Right kidney (tissue), 9 donors: ENCODE data around the gene TRAPPC2B.
A peak's percentile ranks its signal among the peaks of the same experiment; 100 is the strongest.

Experiments used
- DNase-seq: peaks from one replicate; pipeline ENCODE4 v3.0.0-alpha.2; 2016
- long read RNA-seq, 8 donors: transcript quantifications; one replicate each; lab custom pipeline, GENCODE V29; 2026

Gene TRAPPC2B
- long read RNA-seq, donor 1, transcript TRAPPC2B-202 (1 exons, 1,743 nt): minor isoform, 20 of 54 reads
- long read RNA-seq, donor 1, transcript TRAPPC2B-201 (2 exons, 732 nt): major isoform, 34 of 54 reads
- long read RNA-seq, donor 1, partial matches to known transcripts: 0 of 54 reads
- long read RNA-seq, donor 1, other reads (novel, unspliced or antisense): 0 of 54 reads
- long read RNA-seq, donor 2, transcript TRAPPC2B-201 (2 exons, 732 nt): major isoform, 22 of 31 reads
- long read RNA-seq, donor 2, transcript TRAPPC2B-202 (1 exons, 1,743 nt): minor isoform, 9 of 31 reads
- long read RNA-seq, donor 2, partial matches to known transcripts: 0 of 31 reads
- long read RNA-seq, donor 2, other reads (novel, unspliced or antisense): 0 of 31 reads
- long read RNA-seq, donor 3, transcript TRAPPC2B-202 (1 exons, 1,743 nt): minor isoform, 6 of 17 reads
- long read RNA-seq, donor 3, transcript TRAPPC2B-201 (2 exons, 732 nt): major isoform, 11 of 17 reads
- long read RNA-seq, donor 3, partial matches to known transcripts: 0 of 17 reads
- long read RNA-seq, donor 3, other reads (novel, unspliced or antisense): 0 of 17 reads
- long read RNA-seq, donor 4, transcript TRAPPC2B-201 (2 exons, 732 nt): major isoform, 16 of 21 reads
- long read RNA-seq, donor 4, transcript TRAPPC2B-202 (1 exons, 1,743 nt): minor isoform, 5 of 21 reads
- long read RNA-seq, donor 4, partial matches to known transcripts: 0 of 21 reads
- long read RNA-seq, donor 4, other reads (novel, unspliced or antisense): 0 of 21 reads
- long read RNA-seq, donor 5, transcript TRAPPC2B-202 (1 exons, 1,743 nt): minor isoform, 13 of 35 reads
- long read RNA-seq, donor 5, transcript TRAPPC2B-201 (2 exons, 732 nt): major isoform, 22 of 35 reads
- long read RNA-seq, donor 5, partial matches to known transcripts: 0 of 35 reads
- long read RNA-seq, donor 5, other reads (novel, unspliced or antisense): 0 of 35 reads
- long read RNA-seq, donor 6, transcript TRAPPC2B-202 (1 exons, 1,743 nt): minor isoform, 10 of 26 reads
- long read RNA-seq, donor 6, transcript TRAPPC2B-201 (2 exons, 732 nt): major isoform, 16 of 26 reads
- long read RNA-seq, donor 6, partial matches to known transcripts: 0 of 26 reads
- long read RNA-seq, donor 6, other reads (novel, unspliced or antisense): 0 of 26 reads
- long read RNA-seq, donor 7, transcript TRAPPC2B-202 (1 exons, 1,743 nt): minor isoform, 10 of 31 reads
- long read RNA-seq, donor 7, transcript TRAPPC2B-201 (2 exons, 732 nt): major isoform, 21 of 31 reads
- long read RNA-seq, donor 7, partial matches to known transcripts: 0 of 31 reads
- long read RNA-seq, donor 7, other reads (novel, unspliced or antisense): 0 of 31 reads
- long read RNA-seq, donor 8, transcript TRAPPC2B-202 (1 exons, 1,743 nt): minor isoform, 14 of 42 reads
- long read RNA-seq, donor 8, transcript TRAPPC2B-201 (2 exons, 732 nt): major isoform, 28 of 42 reads
- long read RNA-seq, donor 8, partial matches to known transcripts: 0 of 42 reads
- long read RNA-seq, donor 8, other reads (novel, unspliced or antisense): 0 of 42 reads

DNA sequence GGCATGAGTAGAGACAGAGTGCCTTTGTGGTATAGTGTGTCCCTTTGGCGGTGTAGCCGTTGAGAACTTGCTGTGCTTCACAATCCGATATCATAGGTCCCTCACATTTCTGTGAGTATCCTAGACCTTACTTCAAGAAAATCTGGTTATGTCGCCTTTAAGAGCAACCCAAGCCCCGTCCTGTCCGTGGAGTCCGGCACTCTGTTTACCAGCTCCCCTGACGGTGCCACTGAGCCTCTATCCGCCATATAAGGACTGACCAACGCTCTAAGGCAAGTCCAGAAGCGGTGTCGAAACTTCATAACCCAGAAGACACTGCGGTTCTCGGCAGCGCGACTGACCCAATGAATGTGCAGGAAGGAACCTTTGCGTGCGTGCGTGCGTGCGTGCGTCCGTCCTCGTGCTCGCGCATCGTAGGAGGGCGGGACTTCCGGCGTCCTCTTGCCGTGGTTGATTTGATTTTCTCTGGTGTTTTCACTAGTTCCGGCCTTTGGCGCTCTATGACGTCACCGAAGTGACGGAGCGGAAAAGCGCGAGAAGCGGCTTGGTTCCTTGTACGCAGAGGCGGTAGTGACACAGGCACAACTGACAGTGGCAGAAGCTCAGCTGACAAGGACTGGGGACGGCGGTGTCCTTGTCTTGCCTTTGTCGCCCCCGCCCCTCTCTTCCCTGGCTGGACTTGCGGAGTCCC is at the start of gene TRAPPC2B, which contains the start of gene ZNF547:
Gene TRAPPC2B (plus strand): TSS at position 555 of the 691 bp plus-strand sequence. CDS start 1,283 bp downstream, outside the sequence.
Gene ZNF547 (plus strand): TSS at position 555 of the 691 bp plus-strand sequence. CDS start 5,005 bp downstream, outside the sequence.
- DNase-seq: peak; percentile 88

DNA sequence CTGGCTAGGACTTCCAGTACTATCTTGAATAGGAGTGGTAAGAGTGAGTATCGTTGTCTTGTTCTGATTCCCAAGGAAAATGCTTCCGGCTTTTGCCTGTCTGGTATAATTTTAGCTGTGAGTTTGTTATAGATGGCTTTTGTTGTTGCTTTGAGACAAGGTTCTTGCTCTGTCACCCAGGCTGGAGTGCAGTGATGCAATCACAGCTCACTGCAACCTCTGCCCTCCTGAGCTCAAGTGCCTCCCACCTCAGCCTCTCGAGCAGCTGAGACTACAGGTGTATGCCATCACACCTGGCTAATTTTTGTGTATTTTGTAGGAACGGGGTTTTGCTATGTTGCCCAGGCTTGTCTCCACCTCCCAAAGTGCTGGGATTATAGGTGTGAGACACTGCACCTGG is 49.2 kb upstream of the TRAPPC2B start:
- no peak for DNase-seq

DNA sequence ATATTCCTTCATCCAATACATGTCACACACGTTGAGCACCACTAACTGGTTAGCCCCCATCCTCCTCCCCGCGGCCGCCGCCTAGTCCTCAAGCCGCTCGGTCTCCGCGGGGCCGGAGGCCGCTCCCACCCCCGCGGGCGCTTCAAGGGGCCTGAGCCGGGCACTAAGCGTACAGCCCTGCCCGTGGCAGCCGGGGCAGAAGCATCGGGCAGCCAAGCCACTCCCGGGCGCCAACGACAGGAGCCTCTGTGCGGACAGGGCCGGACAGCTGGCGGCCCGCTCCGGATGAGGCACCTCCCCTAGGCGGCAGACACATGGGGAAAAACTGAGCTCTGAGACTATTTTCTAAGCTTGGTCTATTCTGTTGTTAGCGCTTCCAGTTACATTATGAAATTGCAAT is 45.8 kb upstream of the TRAPPC2B start:
- DNase-seq: peak; percentile 11

DNA sequence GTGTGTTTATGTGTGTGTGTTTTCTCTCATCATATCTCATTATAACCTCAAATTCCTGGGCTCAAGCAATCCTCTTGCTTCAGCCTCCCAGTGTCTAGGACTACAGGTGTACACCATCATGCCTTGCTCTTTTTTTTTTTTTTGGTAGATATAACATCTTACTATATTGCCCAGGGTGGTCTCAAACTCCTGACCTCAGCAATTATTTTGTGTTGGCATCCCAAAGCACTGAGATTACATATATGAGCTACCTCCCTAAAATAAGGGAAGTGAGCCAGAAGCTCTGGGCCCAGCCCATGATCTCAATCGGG is 43.5 kb upstream of the TRAPPC2B start:
- DNase-seq: no peak

DNA sequence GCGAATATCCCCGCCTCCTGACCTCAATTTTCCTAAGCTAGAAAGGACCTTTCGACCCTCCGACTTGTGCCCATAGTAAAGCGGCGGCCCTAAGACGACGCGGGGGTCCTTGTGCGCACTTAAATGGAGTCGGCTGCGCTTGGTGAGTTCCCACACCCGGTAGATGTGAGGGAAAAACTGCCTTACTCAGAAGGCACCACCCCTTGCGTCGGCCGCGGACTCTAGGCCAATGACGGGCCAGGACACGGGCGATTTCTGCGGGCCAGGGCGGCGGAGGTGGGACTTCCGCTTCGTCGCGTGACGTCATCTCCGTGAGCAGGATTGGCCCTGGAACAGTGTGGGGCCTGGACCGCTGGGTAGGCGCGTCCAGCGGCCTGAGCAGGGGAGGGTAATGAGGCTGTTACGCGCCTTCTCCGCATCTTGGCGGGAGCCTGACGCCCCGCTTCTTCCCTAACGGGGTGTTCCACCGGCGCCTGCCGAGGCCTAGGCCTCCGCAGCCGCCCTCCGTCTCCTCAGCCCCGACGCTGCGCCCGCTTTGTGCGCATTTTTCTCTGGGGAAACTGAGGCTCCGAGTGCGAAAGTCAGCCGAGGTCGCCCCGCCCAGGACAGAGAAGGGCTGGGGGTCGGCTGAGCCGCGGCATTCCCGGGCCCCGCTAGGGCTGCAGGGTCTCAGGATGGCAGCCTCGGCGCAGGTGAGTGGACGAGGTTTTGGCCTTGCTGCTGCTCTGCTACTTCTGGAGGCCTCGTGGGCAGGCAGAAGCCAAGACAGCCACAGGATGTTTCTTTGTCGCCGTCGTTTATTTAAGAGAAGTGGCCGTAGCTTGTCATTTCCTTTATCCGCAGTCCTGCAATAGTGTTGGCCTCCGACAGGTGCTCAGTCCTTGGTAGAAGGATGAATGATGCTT is 42.9 kb upstream of the TRAPPC2B start, which contains the start of gene ZNF543:
Gene ZNF543 (plus strand): TSS at position 293 of the 905 bp plus-strand sequence. CDS start 382 bp downstream, at position 675.
- peak; percentile 87 for DNase-seq

DNA sequence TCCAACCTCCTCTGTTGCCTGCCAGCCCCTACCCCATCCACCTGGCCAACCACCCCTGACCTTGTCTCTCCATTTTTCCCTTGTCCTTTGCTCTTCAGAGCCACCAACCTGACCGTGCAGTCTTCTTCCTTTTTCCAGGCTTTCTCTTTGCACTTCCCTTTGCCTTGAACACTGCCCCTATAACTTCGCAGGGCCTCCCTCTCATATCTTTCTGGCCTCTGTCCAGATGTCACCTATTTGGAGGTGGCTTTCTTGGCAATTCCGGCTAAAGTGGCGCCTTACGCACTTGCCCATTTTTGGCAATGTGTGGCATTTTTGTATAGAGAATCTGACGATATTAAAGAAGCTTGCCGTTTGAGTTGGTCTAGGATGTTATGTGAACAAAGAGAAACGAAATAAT is 42.2 kb upstream of the TRAPPC2B start:
- no peak for DNase-seq

DNA sequence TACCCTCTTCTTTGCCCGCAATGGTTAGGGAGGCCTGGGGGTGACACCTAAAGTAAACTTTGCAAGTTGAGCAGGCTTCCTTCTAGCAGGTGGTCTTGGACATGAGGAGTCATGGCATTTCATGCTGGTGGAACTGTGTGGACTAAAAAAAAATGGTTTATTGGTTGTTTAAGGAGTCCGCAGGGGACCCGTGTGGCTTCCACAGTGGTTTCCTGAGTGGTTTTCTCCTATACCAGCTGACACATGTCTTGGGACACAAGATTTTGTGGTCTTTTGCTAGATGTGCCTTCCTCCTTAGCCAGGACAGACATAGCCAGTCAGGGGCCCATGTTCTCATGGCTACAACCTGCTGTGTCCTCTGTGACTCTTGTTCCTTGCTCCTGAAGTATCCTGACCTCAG is 41.6 kb upstream of the TRAPPC2B start:
- no peak for DNase-seq

DNA sequence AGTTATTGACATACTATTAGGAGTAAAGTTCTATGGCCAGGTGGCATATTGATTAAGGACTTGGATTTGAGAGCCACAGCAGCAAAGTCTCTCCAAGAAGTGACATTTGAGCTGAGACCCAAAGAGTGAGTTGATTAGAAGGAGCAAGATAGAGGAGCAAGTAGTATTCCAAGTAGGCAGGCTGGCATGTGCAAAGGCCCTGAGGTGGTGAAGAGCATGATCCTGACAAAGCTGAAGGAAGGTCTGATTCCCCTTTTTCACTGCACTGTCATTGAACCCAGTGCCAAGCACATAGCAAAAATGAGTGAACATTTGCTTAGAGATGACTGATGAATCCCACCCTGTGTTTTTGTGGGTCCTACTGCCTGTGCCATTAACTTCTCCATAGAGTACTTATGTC is 38.4 kb upstream of the TRAPPC2B start:
- DNase-seq: no peak

DNA sequence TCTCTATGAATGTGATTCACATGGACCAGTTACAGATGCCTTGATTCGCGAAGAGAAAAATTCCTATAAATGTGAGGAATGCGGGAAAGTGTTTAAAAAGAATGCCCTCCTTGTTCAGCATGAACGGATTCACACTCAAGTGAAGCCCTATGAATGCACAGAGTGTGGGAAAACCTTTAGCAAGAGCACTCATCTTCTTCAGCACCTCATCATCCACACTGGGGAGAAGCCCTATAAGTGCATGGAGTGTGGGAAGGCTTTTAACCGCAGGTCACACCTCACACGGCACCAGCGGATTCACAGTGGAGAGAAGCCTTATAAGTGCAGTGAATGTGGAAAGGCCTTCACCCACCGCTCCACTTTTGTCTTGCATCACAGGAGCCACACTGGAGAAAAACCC is 35.4 kb upstream of the TRAPPC2B start:
- no peak for DNase-seq

DNA sequence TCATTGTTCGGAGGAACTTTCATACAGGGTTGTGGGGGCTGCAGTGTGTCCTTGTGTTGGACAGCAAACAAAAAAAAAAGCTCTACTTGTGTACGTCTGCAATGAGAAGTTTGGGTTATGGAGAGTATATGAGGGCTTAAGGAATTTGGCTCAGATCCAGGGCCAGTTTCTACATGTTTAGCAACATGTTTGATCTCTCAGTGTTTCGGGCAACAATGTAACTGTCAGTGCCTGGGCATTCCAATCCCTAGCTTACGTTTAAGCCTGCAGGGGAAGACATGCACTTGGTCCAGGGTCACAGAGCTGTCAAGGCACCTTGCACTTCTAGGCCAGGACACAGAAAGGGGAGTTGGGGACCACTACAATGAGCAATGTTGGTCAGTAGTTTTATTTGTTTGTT is 29.2 kb upstream of the TRAPPC2B start:
- no peak for DNase-seq

DNA sequence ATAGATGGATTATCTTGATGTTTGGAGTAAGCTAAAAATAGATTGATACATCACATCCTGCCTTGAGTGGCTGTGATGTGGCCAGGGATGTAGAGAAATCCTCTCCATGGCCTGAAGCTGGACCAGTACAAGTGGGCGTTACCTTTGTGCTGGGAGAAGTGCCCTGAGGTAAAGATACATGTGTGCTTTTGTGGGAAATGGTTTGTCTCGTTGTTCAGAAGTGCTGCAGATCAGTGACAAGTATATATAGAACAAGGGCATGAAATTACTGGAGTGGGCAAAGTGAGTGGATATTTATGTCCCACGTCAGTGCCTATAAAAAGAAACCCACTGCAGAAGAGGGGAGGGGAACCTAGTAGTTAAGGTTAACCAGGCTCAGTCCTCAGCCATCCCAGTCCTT is 24.5 kb upstream of the TRAPPC2B start:
- no peak for DNase-seq

DNA sequence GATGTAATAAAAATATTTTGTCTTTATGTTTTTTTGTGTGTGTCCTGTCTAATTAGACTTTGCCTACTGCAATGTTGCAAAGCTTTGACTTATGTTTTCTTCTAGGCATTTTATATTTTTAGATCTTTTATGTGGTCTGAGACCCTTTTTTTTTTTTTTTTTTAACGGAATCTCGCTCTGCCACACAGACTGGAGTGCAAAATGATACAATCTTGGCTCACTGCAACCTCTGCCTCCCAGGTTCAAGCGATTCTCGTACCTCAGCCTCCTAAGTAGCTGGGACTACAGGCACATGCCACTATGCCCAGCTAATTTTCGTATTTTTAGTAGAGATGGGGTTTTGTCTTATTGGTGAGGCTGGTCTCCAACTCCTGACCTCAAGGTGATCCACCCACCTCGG is 20.8 kb upstream of the TRAPPC2B start:
- no peak for DNase-seq

DNA sequence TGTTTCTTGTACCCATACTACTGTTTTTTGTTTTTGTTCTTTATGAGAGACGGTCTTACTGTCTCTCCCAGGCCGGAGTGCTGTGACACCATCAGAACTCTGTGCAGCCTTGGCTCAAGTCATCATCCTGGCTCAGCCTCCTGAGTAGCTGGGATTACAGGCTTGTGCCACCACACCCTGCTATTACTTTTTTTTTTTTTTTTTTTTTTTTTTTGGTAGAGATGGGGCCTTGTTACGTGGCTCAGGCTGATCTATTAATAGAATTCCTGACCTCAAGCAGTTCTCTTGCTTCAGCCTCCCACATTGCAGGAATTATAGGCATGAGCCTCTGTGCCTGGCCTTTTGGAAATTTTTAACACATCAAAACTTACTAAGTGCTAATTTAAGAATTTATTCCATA is 15.2 kb upstream of the TRAPPC2B start:
- DNase-seq: no peak

DNA sequence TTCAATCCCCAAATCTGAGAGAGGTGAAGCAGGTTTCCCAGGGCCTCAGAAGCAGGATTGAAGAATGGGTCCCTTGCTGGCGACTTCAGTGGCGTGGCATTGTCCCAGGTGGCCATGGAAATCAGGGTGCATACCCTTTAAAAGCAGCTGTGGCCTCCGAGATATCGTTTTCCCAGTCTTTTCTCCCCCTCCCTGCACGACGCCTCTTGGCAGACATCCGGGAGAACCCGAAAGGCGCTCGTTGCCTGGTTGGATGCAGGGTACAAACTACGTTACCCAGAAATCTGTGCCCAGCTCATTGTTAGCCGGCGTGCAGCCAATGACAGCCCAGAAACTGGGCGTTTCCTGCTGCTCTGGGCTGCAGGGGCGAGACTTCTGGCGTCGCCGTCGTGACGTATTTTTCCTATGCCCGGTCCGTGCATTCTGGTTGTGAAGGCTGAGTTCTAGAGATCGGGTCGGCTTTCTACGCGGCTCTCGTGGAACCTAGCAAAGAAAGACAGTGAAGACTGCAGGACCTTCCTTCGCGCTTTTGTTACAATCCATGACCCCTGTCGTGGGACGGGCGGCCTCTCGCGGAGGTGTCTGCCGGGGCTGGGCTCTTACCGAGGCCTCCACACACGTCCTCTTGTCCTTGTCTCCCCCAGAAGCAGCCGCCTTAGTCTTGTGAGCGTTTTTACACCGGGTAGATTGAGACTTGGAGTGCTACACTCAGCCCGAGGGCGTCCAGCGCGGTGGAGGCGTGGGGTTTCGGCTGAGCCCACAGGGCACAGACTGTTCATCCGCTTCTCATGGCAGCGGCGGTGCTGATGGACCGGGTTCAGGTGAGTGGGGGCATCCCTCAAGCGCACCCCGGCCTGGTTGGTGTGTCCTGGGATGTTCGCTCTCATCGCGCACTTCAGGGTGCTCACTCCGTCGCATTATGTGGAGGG is 12.2 kb upstream of the TRAPPC2B start, which contains the start of gene ZNF304:
Gene ZNF304 (plus strand): TSS at position 395 of the 929 bp plus-strand sequence. CDS start 394 bp downstream, at position 789.
- peak; percentile 77 for DNase-seq

DNA sequence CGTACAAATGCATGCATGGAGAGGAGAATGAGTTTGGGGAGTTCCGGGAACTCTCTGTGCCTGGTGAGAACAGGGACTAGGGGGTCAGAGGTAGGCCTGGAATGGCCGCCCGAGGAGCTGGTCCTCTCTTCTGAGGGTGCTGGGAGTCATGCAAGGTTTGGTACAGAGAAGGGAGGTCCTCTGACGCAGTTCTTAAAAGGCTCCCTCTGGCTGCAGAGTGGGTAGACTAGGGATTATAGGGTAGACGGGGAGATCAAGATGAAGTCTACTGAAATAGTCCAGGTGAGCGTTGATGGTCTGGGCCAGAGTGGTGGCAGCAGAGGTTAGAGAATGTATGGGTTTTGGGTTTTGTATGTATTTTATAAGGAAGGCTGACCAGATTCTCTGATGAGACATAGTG is 11.5 kb upstream of the TRAPPC2B start:
- no peak for DNase-seq

DNA sequence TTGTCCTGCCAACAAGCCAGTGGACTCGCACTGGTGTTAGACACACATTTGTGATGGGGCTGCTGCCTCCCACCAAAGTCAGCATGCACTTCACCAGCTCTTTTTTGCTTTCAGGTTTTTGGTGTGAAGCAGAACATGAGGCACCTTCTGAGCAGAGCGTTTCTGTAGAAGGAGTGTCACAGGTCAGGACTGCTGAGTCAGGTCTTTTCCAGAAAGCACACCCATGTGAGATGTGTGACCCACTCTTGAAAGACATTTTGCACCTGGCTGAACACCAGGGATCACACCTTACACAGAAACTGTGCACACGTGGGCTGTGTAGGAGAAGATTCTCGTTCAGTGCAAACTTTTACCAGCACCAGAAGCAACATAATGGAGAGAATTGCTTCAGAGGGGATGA is 7.4 kb upstream of the TRAPPC2B start:
- no peak for DNase-seq

DNA sequence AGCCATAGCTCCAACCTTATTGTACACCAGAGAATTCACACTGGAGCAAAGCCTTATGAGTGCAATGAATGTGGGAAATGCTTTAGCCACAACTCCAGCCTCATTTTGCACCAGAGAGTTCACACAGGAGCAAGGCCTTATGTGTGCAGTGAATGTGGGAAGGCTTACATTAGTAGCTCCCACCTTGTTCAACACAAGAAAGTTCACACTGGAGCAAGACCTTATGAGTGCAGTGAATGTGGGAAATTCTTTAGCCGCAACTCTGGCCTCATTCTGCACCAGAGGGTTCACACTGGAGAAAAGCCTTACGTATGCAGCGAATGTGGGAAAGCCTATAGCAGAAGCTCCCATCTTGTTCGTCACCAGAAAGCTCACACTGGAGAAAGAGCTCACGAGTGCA is 5.9 kb upstream of the TRAPPC2B start:
- DNase-seq: no peak

DNA sequence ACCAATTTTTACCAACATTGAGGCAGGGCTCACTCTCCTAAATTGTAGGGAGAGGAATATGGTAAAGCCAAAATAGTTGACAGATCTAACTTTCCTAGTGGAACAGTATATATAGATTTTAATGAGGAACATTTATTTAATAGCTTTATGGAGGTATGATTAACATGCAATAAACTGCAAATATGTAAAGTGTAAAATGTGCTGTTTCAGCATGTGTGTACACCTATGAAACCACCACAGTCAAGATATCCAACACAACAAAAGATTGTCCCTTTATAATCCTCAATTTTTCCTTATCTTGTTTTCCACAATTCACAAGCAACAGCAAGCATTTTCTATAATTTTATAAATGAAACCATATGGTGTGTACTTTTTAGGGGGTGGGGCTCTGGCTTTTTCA is 4.1 kb upstream of the TRAPPC2B start:
- no peak for DNase-seq

DNA sequence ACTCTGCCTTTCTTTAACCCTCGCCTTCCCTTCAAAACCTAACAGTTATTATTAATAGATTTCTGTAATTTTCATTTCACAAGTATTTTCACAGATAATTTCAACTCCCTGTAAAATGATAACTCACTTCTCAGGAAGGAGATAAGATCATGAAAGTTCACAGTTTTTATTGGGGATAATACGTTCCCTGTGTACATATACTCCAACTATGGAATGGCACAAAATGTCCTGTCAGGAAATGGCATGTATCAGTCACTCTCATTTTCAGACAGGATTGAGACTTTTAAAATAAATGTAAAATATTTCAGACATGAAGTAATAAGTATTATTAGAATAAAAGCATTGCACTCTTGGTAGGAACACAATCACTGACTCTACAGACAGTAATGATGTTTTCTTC is 932 bp upstream of the TRAPPC2B start:
- DNase-seq: peak; percentile 7
